ENCODE results near the gene ANGEL1.

- TF ChIP-seq, protein P1, sequence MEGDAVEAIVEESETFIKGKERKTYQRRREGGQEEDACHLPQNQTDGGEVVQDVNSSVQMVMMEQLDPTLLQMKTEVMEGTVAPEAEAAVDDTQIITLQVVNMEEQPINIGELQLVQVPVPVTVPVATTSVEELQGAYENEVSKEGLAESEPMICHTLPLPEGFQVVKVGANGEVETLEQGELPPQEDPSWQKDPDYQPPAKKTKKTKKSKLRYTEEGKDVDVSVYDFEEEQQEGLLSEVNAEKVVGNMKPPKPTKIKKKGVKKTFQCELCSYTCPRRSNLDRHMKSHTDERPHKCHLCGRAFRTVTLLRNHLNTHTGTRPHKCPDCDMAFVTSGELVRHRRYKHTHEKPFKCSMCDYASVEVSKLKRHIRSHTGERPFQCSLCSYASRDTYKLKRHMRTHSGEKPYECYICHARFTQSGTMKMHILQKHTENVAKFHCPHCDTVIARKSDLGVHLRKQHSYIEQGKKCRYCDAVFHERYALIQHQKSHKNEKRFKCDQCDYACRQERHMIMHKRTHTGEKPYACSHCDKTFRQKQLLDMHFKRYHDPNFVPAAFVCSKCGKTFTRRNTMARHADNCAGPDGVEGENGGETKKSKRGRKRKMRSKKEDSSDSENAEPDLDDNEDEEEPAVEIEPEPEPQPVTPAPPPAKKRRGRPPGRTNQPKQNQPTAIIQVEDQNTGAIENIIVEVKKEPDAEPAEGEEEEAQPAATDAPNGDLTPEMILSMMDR (IDR thresholded peaks at IDR 0.05) = no peak
- no peak for TF ChIP-seq POLR2A (IDR thresholded peaks at IDR 0.05)
Observed at GRCh38 chr14:76754586-76754985, 58.1 kb downstream of the ANGEL1 start.

Data from upper lobe of left lung (tissue), 4 donors.